ENCODE measurements around the gene HIC1.

The HIC1 gene

GRCh38 chr17:2009737-2010136 is 45.2 kb upstream of the HIC1 start:
- TF ChIP-seq GLIS3 (CRISPR knock-in tag; IDR thresholded peaks at IDR 0.05) (no peak), ZNF70 (CRISPR knock-in tag; IDR thresholded peaks at IDR 0.05) (no peak), CSRNP3 (CRISPR knock-in tag; IDR thresholded peaks at IDR 0.05) (no peak)
- ATAC-seq = no peak

- no peak for ATAC-seq
Measured at GRCh38 chr17:2011411-2012371, 43.2 kb upstream of the HIC1 start.

More at GRCh38 chr17:2011411-2012371, 43.2 kb upstream of the HIC1 start:
- TF ChIP-seq SNAI2 (CRISPR knock-in tag; IDR thresholded peaks at IDR 0.05) (no peak), GLIS3 (CRISPR knock-in tag; IDR thresholded peaks at IDR 0.05) (no peak), CSDC2 (CRISPR knock-in tag; IDR thresholded peaks at IDR 0.05) (no peak), ZFP30 (CRISPR knock-in tag; IDR thresholded peaks at IDR 0.05) (no peak), ZFP3 (CRISPR knock-in tag; IDR thresholded peaks at IDR 0.05) (no peak), CSRNP3 (CRISPR knock-in tag; IDR thresholded peaks at IDR 0.05) (no peak), ZNF8 (CRISPR knock-in tag; IDR thresholded peaks at IDR 0.05) (no peak), PATZ1 (CRISPR knock-in tag; IDR thresholded peaks at IDR 0.05; ENCODE audit: borderline replicate concordance) (no peak), BACH2 (CRISPR knock-in tag; IDR thresholded peaks at IDR 0.05; ENCODE audit: borderline replicate concordance) (no peak), ZC3H10 (CRISPR knock-in tag; IDR thresholded peaks at IDR 0.05) (no peak), CREB5 (CRISPR knock-in tag; IDR thresholded peaks at IDR 0.05; ENCODE audit: low read depth) (no peak), TCF4 (CRISPR knock-in tag; IDR thresholded peaks at IDR 0.05; ENCODE audit: borderline replicate concordance) (no peak), ESRRG (CRISPR knock-in tag; IDR thresholded peaks at IDR 0.05) (no peak), TSHZ2 (CRISPR knock-in tag; IDR thresholded peaks at IDR 0.05) (no peak)
